Amniotic epithelial cell (primary cell): Measurements from ENCODE around the gene ABLIM2.

Source experiments
- DNase-seq: peaks from one replicate; pipeline ENCODE4 v3.0.0-alpha.2; 2010; ENCODE audit warnings: low read depth

The ABLIM2 gene

DNA sequence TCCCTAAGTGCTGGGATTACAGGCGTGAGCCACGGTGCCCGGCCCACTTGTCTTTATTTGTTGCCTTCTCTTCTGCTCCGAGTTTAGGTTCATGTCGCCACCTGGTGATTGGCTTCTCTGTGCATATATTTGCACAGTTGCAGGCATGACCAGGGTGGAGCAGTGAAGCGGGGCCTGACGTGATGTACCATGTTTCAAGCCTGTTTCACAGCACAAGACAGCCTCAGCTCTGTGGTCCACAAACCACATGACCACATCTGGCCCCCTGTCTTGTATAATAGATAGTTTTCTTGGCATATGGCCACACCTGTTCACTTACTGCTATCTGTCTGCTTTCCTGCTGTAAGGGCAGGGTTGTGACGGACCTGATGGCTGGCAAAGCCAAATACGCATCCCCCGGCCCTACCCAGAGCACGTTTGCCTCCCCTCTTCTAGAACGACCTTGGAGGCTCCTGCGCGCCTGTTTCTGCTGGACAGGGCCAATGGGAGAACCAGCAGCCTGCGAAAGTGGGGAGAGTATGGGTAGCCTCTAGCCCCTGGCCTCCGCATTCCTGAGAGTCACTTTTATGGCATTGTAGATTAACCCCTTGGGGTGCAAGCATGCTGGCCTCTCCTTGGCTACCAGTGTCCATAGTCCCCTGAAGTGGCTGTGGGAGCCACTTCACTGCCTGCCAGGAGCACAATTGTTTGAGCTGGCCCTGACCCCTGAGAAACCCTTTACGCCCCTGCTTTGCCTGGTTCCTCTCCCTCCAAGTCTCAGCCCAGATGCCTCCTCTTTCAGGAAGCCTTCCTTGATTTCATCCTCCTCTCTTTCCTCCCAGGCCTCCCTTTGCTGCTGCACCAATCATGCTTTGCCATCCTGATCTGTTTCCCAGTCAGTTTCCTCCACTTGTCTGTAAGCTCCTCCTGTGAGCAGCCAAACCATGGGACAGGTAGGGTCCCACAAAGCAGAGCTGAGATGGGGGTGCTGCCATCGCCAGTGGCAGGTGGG lies 34.4 kb upstream of the ABLIM2 start:
- DNase-seq: peak; percentile 84

DNA sequence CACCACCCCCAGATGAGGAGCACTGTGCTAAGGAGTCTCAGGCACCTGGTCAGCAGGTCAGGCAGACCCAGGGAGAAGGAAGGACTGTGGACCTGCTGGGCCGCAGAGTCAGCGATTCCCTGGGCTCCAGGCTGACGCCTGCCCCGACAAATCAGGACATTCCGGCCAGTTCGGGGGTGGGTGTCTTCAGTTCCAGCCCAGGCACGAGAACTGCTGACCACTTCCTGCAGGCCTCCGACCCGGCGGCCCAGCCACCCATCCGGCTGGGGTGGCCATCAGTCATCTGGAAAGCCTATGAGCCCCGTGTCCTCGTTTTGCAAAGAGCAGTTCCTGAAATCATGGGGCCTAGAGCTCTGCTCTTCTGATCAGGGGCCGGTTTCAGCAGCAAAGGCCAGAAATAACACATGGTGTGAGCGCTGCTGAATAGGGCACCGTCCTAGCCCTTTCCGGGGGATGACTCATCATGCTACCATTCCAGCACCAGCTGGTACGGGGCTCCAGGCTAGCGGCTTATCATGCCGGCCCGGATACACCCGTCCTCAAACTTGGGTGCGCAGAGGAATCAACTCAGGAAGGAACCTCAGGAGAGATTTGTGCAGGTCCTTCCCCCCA lies 32.6 kb upstream of the ABLIM2 start:
- peak; percentile 89 for DNase-seq

- no peak for DNase-seq
Observed at GRCh38 chr4:8189551-8190466, 31.2 kb upstream of the ABLIM2 start.

DNA sequence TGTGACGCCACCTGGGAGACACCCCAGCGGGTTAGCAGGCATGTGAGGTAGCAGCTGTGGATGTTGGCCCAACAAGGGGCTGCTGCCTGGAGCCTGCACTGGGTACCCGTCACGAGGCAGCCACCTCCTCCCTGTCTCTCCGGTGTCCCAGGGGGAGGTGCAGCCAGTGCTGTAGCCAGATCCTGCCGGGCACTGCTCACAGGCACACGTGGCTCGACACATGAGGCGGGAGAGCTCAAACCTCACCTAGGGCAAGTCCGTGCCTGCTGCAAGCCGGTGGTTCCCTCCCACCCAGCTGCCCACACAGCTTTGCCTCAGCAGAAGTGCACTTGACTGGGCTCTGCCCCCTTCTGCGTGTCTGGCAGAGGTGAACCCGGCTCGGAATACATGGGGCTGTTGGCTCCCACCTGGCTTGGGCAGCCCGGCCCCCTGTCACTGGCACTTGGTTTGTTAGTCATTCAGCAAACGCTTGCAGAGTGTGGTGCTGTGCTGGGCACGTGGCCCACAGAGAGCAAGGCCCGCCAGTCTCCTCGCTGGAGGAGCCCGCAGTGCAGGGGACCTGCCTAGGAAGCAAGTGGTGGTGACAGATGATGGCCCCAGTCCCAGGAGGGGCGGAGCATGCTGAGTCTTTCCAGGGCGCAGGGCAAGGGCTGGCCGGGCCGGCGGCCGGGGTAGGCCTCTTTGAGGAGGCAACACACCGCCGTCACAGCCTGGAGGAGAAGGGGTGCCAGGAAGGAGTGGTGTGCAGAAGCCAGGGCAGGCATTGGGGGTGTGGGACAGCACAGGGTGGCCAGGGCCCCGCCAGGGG lies 30.3 kb upstream of the ABLIM2 start:
- DNase-seq: no peak

DNA sequence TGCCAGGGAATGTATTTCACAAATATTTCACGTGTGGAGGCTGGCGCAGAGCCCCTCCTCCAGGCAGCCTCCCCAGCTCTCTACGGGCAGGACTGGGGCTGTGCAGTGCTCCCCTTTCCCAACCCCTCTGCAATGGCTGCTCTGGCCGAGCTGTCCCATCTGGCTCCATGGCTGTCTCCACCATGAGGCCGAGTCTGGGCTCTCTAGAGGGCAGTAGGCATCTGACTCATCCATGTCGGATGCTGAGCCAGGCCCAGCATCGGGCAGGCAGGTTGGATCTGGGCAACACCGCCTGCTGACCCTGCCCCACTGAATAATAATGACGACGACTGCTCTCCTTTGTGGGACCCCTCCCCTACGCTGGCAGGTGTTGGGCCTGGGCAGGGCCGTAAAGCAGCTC lies 29.5 kb upstream of the ABLIM2 start:
- peak; percentile 38 for DNase-seq

DNA sequence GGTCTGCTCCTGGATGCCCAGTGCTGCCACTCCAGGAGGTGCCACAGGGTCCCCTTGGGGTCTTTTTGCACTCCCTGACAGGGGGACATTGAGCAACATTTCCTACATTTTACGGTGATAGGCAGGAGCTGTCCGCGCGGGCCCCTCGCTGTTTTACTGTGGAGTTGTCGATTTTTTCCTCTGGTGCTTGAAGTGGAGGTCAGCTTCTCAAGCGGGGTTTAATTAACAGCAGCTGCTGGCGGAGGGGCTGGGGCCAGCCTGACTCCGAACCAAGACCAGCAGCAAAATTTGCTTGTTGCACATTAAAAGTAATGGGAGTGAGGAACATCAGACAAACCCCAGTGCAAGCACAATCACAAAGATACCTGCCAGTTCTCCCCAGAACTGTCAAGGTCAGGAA lies 27.3 kb upstream of the ABLIM2 start:
- no peak for DNase-seq

- DNase-seq: peak; percentile 74
Observed at GRCh38 chr4:8185295-8185694, 26.7 kb upstream of the ABLIM2 start.

DNA sequence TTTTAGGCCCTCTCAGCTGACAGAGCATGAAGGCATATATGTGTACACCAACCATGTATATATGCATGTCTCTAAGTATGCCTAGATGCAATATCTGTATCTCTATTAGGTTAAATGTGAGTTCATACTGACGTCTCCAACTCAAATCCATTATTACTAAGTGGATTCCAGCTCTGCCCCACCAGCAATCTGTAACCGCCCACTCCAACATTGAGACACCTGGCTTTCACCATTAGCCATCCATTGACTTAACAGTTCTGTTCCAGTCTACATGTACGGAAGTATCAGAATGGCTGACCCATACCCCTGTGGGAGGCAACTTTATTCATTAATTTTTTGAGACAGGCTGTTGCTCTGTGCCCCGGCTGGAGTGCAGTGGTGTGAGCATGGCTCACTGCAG lies 25.4 kb upstream of the ABLIM2 start:
- DNase-seq: peak; percentile 43

GRCh38 chr4:8182858-8183725 lies 24.5 kb upstream of the ABLIM2 start:
- DNase-seq: peak; percentile 70

GRCh38 chr4:8182294-8182693 lies 23.7 kb upstream of the ABLIM2 start:
- DNase-seq: no peak

GRCh38 chr4:8181844-8182243 lies 23.2 kb upstream of the ABLIM2 start:
- DNase-seq: no peak

DNA sequence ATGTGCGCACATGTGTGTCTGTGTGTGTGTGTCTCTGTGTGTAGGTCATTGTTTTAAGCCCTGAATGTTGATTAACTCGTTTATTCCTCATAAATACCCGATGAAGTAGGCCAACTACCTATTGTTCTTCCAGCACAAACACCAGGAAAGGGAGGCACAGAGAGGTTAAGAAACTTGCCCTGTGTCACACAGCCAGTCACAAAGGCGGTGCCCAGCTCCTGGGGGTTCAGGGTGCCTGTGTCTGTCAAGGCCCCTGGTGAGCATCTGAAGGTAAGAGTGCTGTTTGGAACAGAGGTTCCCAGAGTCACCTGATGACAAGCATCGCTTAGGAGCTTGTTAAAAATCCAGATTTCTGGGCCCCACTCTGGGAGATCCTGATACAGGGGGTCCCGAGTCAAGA lies 22.5 kb upstream of the ABLIM2 start:
- no peak for DNase-seq

DNA sequence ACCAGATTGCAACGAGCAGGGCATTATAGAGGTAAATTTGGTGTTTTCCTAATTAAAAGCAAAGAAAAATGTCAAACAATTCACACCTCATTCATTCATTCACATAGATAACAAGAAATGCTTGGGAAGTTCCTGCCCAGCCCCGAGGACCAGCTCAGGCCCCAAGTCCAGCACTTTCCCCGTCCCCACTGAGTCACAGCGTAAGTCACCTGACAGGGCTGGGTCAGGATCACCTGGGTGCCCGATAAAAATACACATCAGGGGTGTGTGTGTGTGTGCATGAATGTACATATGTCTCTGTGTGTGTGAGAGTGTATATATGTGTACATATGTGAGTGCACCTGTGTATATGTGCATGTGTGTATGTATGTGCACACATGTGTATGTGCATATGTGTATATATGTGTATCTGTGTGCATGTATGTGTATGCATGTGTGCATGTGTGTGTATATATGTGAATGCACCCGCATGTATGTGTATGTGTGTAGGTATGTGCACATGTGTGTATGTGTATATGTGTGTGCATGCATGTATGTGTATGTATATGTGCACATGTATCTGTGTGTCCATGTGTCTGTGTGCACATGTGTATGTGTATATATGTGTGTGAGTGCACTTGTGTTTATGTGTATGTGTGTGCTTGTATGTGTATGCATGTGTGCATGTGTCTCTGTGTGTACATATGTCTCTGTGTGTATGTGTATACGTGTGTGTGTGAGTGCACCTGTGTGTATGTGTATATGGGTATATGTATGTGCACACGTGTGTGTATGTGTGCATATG lies 21.9 kb upstream of the ABLIM2 start:
- DNase-seq: no peak

DNA sequence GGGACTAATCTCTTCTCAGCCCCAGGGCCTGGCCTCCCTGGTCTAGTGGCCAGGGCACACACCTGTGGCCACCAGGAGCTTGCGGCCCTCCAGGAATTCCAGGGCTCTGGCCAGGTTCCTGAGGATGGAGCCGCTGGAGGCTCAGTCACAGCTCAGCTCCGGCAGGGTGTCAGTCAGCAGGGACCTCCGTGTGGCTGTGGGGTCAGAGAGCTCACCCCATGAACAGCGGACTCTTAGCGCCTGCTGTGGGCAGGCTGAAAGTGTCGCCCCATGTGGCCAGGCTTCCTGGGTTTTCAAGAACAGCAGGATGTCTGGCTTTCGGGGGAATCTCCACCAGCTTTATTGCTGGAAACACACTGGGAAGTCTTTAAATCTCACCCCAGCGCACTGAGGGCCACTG lies 21.2 kb upstream of the ABLIM2 start:
- no peak for DNase-seq

GRCh38 chr4:8179074-8179473 lies 20.5 kb upstream of the ABLIM2 start:
- DNase-seq: no peak

DNA sequence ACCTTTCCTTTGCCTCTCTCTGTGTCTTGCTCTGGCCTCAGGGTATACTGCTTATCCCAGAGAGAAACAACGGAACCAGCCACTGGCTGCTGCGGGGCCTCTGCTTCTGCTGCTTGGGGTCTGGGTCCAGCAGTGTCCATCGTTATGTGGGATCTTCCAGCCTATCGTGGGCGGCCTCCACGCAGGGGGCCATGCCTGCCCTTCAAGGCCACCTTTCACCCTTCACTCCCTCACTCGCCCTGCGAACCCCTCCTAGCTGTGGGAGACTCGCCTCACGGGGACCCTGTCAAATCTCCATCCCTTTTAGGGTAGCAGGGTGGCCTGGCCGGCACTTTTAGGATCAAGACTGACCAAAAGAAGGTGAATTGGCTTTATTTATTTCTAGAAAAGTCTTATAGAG lies 19.3 kb upstream of the ABLIM2 start:
- no peak for DNase-seq

- DNase-seq: no peak
Observed at GRCh38 chr4:8177552-8177951, 18.9 kb upstream of the ABLIM2 start.

DNA sequence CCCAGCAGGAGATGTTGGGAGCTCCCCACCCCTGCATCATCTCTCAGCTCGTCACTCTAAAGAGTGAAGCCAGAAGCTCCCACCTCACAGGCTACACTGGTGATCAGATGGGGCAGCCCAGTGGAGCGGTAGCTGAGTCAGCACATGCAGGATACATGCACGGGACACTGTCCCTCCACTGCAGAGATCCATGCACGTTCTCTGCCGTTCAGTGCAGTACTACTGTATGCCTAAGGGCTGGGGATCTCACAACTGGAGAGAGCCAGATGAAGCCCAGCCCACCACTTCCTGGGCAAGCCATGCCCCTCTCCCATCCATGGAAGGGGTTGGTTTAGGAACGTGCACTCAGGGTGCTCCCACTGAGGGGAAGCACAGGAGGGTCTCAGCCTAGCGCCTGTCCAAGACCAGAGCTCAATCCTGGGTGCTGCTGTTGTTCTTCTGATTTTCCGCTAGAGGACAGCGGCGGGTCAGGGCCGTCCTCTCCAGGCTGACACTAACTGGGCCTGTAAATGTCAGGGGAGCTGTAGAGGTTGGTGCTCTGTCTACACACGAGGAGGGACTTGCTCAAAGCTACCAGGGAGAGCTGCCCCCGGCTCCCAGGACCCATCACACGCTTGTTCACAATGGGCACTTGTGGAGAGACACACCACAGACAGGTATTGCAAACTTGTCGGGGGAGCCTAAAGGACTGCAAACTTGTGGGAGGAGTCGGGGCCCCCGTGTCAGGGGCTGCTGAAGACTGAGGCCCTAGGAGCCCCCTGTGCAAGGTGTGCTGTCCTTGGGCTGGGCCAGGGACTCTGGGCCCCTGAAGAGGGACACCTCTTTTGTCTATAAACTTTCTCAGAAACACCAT lies 18.2 kb upstream of the ABLIM2 start:
- DNase-seq: peak; percentile 62

DNA sequence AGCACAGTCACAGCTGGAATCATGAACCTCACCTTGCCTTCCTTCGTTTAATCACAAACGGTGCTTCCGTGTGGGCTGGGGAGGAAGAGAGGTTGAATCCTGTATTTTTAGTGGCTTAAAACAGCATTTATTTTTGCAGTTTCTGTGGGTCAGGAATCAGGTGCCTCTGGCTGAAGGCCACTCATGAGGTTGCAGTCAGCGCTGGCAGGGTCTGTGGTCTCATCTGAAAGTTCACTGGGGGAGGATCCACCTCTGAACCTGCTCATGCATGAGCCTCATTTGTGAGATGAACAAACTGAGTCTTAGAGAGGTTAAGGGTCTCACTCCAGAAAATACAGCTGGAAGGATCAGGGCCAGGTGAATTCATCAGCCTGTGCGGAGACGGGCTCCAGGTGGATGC lies 17.1 kb upstream of the ABLIM2 start:
- DNase-seq: no peak
